NCI-H146 treated with DMSO at 0.1 percent for 48 hours (cell line): Measurements from ENCODE around the gene TSPAN4.

Experiments used
- DNase-seq: peaks from one replicate; lab custom pipeline; 2025; ENCODE audit not compliant: unreplicated experiment; lab: John Stamatoyannopoulos, UW

Gene TSPAN4

DNA sequence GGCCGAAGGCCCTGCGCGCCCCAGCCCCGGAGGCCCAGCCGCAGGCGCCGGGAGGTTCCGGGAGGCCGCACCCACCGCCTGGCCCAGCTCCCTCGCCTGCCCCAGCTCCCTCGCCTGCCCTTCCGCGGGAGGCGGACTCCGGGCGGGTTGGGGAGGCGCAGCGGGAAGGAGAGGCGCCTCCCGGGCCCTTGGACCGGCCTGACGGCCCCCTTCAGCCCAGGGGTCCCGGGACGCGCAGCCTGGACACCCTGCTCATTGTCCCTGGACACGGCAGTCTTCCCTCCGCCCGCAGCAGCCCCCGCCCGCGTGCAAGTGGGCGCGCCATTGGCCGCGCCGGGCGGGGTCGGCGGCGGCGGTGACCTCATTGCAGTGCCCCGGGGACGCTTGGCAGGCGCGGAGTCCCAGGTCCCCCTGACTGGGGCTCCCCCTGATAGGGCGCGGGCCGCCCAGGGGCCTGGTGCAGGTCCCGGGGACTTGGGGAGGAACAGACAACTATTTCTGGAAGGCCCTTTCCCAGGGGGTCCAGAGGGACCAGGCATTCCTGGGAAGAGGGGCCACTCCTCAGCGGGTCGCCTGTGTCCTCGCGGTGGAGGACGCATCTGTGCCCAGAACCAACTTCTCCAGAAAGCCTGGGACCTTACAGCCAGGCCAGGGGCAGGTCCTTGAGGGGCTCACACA, 9.4 kb upstream of the TSPAN4 start:
- no peak for DNase-seq

DNA sequence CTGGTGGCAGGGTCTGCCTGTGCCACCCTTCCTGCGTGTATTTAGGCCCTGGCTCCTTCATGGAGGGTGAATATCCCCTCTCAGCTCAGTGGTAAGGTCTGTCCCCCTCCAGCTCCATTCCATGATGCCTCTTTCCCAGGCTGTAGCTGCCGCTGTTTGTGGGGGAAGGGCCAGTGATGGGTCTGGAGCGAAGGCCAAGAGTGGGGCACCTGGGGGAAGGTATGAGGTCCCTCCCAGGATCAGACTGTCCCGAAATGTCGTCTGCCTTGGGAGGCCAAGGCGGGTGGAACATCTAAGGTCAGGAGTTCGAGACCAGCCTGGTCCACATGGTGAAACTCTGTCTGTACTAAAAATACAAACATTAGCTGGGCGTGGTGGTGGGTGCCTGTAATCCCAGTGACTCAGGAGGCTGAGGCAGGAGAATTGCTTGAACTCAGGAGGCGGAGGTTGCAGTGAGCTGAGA, 8.8 kb upstream of the TSPAN4 start:
- DNase-seq = no peak

DNA sequence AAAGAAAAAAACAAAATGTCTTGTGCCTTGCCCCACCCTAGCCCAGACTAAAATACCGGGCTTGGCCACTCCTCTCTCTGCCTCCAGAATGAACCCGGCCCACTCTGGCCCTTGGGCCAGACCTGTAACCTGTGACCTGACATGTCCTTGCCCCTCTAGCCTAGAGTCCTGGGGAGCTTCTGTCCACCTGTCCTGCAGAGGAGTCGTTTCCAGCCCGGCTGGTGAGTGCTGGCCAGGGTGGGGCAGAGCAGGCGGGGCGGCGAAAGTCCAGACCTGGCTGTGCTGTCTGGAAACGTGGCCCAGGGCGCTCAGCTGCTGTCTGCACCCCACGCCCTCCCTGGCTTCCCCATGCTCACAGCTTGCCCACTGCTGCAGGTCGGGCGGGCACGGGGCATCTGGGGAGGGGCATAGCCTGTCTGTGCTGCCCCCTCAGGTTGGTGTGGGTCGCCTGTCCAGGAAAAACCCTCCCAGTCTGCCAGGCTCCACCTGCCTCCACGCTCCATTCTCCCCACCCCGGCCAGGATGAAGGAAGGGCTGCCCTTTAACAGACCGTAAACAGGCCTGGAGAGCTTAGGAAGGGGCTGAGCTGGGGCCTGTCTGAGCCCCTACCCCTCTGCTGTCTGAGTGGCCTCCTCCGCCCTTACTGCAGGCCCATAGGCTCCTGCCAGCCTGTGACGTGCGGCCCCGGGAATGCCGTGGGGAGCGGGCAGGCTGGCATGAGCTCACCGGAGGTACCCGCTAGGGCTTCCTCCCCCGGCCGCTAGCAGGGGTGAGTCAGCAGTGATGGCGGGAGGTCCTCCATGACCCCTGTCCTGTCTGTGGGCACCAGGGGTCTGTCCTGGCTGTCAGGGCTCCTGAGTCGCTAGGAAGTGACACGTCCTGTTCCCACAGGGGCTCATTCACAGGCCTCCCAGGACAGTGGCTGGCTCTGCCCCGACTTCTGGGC, 8.0 kb upstream of the TSPAN4 start:
- DNase-seq = no peak

DNA sequence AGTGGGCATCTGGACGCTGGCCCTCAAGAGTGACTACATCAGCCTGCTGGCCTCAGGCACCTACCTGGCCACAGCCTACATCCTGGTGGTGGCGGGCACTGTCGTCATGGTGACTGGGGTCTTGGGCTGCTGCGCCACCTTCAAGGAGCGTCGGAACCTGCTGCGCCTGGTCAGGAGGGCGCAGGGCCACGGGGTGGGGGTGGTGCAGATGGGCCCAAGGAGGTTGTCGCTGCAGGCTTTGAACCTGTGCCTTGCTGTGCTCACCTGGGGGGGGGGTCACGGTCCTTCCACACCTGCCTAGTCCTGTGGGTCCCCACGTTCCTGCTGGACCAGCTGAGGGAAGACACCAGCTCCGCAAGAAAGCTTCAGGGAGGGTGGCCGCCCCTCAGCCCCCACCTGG, 6.4 kb upstream of the TSPAN4 start:
- no peak for DNase-seq

DNA sequence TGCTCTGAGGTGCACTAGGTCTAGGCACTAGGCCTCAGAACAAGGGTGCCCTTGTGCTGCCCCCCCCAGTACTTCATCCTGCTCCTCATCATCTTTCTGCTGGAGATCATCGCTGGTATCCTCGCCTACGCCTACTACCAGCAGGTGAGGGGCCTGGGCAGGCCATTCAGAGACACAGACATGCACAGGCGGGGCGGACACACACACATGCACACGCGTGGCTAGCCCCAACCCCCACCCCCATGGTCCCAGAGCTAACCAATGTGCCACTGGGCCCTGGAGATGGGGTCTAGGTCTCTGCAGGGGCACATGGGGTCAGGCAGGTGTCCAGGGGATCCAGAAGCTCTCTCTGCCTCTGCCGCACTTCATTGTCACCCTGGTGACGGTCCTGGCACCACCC, 6.0 kb upstream of the TSPAN4 start:
- DNase-seq = no peak

DNA sequence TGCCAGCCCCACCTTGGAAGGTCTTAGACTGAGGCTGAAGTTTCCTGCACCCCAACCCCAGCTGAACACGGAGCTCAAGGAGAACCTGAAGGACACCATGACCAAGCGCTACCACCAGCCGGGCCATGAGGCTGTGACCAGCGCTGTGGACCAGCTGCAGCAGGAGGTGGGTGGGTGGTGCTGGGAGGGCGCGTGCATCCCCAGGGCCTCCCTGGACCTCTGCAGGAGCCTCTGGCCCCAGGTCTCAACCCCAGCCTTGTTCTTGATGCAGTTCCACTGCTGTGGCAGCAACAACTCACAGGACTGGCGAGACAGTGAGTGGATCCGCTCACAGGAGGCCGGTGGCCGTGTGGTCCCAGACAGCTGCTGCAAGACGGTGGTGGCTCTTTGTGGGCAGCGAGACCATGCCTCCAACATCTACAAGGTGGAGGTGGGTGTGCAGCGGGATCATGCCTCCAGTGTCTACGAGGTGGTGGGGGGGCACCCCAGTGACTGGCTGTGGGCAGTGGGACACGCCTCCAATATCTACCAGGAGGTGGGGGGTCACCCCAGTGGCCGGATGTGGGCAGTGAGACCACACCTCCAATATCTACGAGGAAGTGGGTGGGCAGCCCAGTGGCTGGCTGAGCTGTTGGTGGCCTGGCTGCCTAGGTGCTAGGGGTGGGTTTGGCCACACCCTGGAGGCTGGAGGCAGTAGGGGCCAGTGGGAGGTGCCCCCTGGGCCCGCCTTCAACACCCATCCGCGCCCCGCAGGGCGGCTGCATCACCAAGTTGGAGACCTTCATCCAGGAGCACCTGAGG, 5.3 kb upstream of the TSPAN4 start:
- no peak for DNase-seq

DNA sequence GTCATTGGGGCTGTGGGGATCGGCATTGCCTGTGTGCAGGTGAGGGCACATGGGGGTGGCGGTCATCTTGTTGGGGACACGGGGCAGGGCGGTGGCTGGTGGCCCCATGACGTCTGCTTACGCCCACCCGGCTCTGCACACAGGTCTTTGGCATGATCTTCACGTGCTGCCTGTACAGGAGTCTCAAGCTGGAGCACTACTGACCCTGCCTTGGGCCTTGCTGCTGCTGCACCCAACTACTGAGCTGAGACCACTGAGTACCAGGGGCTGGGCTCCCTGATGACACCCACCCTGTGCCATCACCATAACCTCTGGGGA, 4.7 kb upstream of the TSPAN4 start:
- no peak for DNase-seq

DNA sequence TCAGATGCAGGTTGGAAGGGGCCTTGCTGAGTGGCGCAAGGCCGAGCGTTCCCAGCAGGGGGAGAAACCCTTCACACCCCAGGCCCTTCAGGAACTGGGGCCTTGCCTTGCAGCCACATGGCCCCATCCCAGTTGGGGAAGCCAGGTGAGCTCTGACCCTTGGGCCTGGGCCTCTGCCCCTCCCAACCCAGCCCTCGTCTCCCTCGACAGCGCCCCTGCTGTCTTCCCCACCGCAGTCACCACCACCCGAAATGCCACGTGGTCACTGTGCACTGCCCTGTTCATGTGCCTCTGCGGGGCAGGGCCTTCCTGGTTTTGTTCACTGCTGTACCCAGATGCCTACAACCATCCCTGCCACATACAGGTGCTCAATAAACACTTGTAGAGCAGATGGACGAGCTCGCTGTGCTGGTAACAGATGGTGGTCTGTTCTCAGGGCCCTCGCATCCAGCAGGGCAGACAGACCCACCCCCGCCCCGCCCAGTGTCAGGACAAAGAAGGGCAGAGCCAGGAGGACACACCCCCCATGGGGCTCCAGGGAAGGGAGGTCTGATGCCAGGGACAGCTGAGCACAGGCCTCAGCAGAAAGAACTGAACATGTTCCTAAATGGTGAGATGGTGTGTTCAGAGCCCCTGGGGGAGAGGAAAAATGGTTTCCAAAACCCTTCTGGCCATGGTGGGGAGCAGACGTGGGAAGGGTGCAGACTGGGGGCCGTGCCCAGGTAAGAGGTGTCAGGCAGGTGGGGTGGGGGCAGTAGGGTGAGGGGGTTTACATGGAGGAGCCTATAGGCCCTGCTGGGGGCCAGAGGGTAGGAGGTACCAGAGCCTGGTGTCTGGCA, 4.0 kb upstream of the TSPAN4 start:
- DNase-seq = no peak

DNA sequence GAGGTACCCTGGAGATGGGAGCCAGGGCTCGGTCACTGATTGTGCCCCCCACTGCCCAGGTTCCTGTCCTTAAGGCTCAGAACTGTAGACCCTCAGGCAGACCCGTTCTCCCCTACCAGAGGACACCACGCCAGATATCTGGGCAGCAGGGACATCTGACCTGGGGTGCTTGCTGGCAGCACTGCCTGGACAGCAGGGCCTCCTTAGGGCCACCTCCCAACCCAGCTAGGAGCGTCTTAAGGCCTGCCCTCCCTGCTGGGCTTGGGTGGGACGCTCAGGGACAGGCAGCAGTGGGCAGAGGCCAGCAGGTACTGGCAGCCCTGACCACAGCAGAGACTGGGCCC, 3.4 kb upstream of the TSPAN4 start:
- no peak for DNase-seq

DNA sequence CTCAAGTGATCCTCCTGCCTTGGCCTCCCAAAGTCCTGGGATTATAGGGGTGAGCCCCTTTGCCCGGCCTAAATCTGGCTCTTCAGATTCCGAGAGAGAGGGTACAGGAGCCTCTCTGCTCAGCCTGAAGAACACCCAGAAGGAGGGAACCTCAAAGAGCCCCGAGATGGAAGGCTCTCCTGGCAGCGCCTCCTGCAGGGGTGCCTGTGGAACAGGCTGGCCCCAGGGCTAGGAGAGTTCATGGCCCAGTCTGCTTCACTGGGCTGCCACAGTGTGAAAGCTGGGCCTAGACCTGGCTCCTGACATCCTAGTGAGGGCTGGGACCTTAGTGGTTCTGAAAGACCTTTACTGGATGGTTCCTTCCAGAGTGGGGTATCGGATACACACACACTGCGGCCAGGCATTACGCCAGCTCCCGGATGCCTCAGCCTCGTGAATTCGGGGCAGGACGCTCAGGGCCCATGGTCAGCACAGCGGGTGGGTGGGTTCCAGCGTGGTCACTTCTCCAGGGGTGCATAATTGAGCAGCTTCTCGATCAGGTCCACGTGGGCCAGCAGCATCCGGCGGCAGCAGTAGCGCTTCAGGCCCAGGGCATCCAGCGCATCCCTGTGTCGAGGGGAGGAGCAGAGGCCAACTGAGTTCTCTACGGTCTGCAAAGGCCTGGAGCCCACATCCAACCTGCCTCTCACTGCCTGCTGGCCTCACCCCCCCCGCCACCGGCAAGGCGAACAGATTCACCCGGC, 2.6 kb upstream of the TSPAN4 start:
- no peak for DNase-seq

DNA sequence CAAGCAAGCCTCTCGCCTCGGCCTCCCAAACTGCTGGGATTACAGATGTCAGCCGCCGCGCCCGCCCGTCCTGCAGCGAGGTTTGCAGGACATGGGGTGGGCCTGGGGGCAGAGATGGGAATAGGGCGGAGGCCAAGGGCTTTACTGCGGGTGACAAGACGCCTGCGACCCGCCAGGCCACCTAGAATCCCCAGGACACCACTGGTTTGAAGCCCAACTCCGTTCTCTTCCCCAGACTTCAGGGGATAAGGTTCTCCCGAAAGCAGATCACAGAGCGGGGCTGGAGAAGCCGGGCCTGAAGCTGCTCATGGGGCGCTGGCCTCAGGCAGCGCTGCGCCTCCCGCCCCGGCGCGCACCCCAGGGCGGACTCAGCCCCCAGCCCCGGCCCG, 677 bp upstream of the TSPAN4 start:
- no peak for DNase-seq

DNA sequence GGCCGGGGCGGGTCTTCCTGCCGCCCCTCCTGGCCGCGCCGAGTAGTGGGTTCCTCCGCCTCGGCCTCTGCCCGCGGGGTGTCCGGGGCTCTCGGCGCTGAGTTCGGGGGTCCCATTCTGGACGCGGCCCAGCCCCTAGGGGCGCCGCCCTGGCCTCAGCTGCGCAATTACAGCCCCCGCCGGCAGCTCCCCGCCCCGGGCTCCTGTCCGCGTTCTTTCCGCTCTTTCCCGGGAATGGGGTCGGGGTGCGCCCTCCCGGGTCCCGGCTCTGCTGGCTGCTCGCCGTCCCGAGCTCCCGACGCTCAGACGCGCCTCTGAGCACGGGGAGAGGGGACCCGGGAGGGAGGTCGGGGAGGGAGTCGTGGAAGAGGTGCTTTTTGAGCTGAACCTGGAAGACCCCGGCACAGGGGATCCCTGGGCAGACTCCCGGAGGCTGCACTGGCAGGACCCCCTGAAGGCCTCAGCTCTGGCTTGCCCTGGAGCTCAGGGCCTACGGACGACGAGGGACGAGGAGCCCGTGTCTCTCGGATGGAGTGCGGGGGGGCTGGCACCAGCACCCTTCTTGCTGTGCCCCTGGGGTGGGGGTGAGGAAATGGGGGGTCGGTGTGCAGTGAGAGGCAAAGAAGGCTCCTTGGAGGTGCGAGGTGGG, 558 bp downstream of the TSPAN4 start:
- no peak for DNase-seq

DNA sequence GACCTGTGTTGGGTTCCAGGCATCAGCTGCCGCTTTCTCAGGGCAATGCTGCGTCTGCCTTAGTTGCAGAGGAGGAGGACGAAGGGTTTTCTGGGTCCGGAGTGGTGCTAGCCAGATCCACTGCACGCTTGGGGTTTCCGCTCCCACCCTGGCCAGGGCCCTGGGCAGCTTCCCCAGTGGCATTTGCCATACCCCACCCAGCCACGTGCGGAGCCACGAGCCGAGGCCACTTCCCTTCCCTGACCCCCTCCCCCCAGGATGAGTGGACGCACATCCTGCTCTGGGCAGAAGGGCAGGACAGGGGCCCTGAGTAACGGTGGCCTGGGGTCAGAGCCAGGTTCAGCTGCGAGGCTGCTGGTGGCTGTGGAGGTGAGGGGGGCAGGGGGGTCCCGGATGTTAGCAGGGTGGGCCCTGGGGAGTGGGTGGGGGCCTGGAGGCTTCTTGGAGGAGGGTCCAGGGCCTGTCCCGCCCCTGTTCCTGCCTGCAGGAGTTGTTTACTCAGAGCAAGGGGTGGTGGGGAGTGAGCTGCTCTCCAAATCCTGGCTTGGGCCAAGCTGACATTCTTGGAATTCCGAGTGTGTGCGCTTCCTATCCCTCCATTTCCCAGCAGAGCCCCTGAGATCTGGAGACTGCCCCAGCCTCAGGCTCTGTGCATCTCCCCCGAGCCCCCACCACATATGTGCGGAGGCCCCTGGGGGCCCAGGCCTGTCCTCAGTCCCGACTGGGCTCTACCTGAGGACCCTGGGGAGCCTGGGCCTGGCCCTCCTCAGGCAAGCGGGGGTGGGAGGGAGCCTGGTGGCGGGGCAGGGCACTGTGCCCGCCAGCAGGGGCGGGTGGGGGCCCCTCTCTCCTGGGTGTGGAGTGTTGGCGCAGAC, 1.4 kb downstream of the TSPAN4 start:
- DNase-seq = no peak

DNA sequence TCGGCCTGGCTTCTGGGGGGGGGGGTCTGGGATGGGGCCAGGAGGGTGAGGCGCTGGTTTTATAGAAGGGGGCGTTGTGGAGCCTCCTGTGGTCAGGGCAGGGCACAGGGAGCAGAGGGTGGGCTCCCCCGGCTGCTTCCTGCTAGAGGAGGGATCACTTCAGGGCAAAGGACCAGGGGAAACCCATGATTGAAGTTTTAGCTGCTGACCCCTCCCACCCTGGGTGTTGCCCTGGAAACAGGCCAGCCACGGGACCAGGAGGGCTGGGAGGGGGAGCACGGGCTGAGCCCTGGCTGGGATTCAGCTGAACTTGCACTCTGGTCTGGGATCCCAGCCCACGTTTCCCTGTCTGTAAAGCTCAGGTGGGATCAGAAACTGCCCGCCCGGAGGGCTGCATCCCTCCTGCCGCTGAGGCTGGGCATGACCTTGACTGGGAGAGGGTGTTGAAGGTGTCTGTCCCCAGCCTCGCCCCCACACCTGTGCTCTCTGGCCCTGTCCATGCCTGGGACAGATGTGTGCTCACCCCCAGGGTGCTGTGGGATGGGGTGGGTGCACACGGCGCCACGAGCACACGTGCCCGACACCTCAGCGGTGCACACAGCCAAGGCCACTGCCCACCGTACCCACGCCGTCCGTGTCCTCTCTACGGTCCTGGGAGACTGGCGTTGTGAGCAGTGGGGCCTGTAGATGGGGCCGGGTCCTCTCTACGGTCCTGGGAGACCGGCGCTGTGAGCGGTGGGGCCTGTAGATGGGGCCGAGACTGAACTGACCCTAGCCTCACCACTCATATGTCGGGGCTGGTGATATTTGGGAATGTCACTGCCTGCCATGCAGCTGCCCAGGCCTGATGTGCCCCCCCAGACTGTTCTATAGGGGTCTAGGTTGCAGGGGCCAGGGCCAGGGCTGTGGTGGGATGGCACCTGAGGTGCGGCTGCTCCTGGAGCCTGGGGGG, 2.3 kb downstream of the TSPAN4 start:
- no peak for DNase-seq

DNA sequence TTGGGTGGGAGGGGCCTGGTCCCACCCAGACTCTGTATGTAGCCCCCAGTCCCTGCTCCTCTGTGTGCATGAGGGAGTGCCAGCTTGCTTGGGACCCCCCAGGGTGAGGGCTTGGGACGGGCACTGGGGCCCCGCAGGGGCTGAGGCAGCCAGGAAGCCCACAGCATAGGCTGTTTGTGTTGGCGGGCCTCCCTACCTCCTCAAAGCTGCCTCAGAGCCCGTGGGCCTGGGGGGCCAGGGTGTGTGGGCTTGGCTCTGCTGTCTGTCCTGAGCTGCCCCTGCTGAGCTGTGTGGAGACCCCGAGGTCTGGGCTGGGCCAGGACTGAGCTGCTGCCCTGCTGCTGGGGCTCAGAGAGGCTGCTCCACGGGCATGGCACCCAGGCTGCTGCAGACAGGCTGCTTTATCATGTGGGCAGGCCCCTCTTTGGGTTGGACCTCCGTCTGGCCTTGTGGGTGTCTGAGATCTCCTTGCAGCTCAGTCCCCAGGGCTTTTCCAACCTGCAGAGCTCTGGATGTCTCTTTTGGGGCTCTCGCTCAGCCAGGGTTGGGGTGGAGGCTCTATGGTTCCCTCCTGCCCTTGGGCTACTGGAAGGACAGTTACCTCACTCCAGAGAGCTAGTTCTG, 3.3 kb downstream of the TSPAN4 start:
- no peak for DNase-seq

DNA sequence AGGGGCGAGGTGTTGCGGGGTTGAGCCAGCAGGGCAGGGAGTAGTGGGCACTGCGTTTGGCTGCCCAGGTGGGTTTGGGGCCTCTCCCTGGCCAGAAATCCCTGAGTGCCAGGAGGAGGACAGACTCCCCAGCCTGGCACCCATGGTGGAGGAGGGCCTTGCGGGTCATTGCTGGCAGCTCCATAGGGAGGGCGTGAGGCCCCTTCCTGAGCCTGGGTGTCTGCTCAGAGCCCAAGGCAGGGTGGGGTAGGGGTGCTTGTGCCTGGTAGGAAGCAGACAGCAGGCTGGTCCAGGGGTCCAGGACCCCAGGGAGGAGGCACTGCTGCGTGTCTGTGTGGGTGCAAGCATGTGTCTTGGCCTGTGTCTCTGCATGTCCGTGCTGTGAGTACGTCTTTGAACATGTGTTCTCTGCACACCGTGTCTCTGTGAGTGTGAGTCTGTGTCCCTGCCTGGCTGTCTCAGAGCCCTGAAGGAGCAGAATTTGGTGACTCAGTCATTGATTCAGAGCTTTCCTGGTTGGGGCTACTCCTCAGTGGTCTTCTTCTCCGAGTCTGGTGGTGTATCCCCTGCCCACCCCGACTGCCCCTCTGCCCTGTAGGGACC, 3.9 kb downstream of the TSPAN4 start:
- DNase-seq = no peak

DNA sequence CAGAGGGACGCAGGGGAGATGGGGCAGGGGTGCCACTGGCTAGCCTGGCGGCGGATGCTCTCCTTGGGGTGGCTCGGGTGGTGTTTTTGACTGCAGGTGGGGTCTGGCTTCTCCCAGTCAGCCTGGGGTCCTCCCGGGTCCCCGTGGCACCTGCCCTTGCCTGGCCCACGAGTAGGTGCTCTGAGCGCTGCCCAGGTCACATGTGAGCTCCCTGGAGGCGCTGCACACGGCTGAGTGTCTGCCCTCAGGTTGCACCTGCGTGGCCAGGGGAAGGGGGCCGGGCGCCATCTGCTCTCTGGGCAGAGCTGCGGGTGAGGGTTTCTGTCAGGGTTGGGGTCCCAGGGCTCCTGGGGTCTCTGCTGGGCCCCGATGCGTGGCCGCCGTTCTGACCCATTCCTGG, 5.2 kb downstream of the TSPAN4 start:
- DNase-seq = no peak
